Measurements from ENCODE around the gene SRGAP3. TPM values are rescaled to one million over a fixed set of nuclear protein-coding genes. Genes with fewer than 3 reads are reported as not detected.

Gene SRGAP3
- total RNA-seq, 1 donor from 2014 or later: 21.4 TPM

GRCh38 chr3:8962226-8962861 is 287.1 kb downstream of the SRGAP3 start:
- Mint-ChIP-seq H3K4me1 (ENCODE audit: low read depth) (peaks cover 31% of the 10 kb centered on the region), H3K36me3 (ENCODE audit: insufficient read depth) (no peaks in the 10 kb centered on the region), H3K9me3 (ENCODE audit: low read depth) (no peaks in the 10 kb centered on the region), H3K4me3 (ENCODE audit: low read depth) (peak overlapping the region; percentile 97), H3K27me3 (no peaks in the 10 kb centered on the region), H3K27ac (peak overlapping the region; percentile 88)
- no peak for DNase-seq (ENCODE audit: low spot score, unreplicated experiment)
- TF ChIP-seq CTCF (IDR thresholded peaks at IDR 0.05; ENCODE audit: unreplicated experiment): no peak

GRCh38 chr3:8959668-8960067 is 289.8 kb downstream of the SRGAP3 start:
- no peak overlapping the region for H3K4me3 Mint-ChIP-seq (ENCODE audit: low read depth)
- H3K27ac Mint-ChIP-seq: no peak overlapping the region
- no peaks in the 10 kb centered on the region for H3K36me3 Mint-ChIP-seq (ENCODE audit: insufficient read depth)
- no peak for DNase-seq (ENCODE audit: low spot score, unreplicated experiment)
- H3K27me3 Mint-ChIP-seq: no peaks in the 10 kb centered on the region
- no peak for TF ChIP-seq CTCF (IDR thresholded peaks at IDR 0.05; ENCODE audit: unreplicated experiment)
- H3K9me3 Mint-ChIP-seq (ENCODE audit: low read depth): no peaks in the 10 kb centered on the region
- peaks cover 21% of the 10 kb centered on the region for H3K4me1 Mint-ChIP-seq (ENCODE audit: low read depth)

- Mint-ChIP-seq H3K9me3 (ENCODE audit: low read depth) (no peaks in the 10 kb centered on the region), H3K27me3 (no peaks in the 10 kb centered on the region), H3K36me3 (ENCODE audit: insufficient read depth) (no peaks in the 10 kb centered on the region), H3K27ac (no peak overlapping the region), H3K4me3 (ENCODE audit: low read depth) (no peak overlapping the region), H3K4me1 (ENCODE audit: low read depth) (no peaks in the 10 kb centered on the region)
- no peak for TF ChIP-seq CTCF (IDR thresholded peaks at IDR 0.05; ENCODE audit: unreplicated experiment)
- no peak for DNase-seq (ENCODE audit: low spot score, unreplicated experiment)
Observed at GRCh38 chr3:8954938-8955763, 294.3 kb downstream of the SRGAP3 start.

GRCh38 chr3:8953313-8953712 is 296.1 kb downstream of the SRGAP3 start:
- Mint-ChIP-seq H3K4me3 (ENCODE audit: low read depth) (no peak overlapping the region), H3K36me3 (ENCODE audit: insufficient read depth) (no peaks in the 10 kb centered on the region), H3K27ac (no peak overlapping the region), H3K4me1 (ENCODE audit: low read depth) (no peaks in the 10 kb centered on the region), H3K9me3 (ENCODE audit: low read depth) (no peaks in the 10 kb centered on the region), H3K27me3 (no peaks in the 10 kb centered on the region)
- TF ChIP-seq CTCF (IDR thresholded peaks at IDR 0.05; ENCODE audit: unreplicated experiment): no peak
- no peak for DNase-seq (ENCODE audit: low spot score, unreplicated experiment)

GRCh38 chr3:8952130-8952529 is 297.3 kb downstream of the SRGAP3 start:
- no peak for TF ChIP-seq CTCF (IDR thresholded peaks at IDR 0.05; ENCODE audit: unreplicated experiment)
- H3K4me3 Mint-ChIP-seq (ENCODE audit: low read depth): no peak overlapping the region

More at GRCh38 chr3:8952130-8952529, 297.3 kb downstream of the SRGAP3 start:
- no peaks in the 10 kb centered on the region for H3K9me3 Mint-ChIP-seq (ENCODE audit: low read depth)
- no peak overlapping the region for H3K27ac Mint-ChIP-seq
- H3K36me3 Mint-ChIP-seq (ENCODE audit: insufficient read depth): no peaks in the 10 kb centered on the region
- H3K27me3 Mint-ChIP-seq: no peaks in the 10 kb centered on the region
- no peak for DNase-seq (ENCODE audit: low spot score, unreplicated experiment)
- H3K4me1 Mint-ChIP-seq (ENCODE audit: low read depth): no peaks in the 10 kb centered on the region
